Breast epithelium (tissue), 4 donors: Measurements from ENCODE around the gene VCP. TPM values are rescaled to one million over a fixed set of nuclear protein-coding genes. Genes with fewer than 3 reads are reported as not detected.

Experiments used
- DNase-seq, 2 donors: peaks; one replicate each; pipeline ENCODE4 v3.0.0-alpha.2; 2019; ENCODE audit warnings: low spot score in 2 of 2
- H3K27ac ChIP-seq, 2 donors: fragments of 200-600 bp; sonication (generic) in 1 of 2; one replicate each; pipeline ENCODE4 v1.5.1; 2016 to 2019; ENCODE audit warnings: mild to moderate bottlenecking in 1 of 2
- H3K27me3 ChIP-seq, 2 donors: fragments of 200-600 bp; sonication (generic) in 1 of 2; one replicate each; pipeline versions ENCODE4 v1.5.1 to v1.6.0; 2017 to 2019; ENCODE audit warnings: control low read depth in 1 of 2, mild to moderate bottlenecking in 1 of 2
- H3K36me3 ChIP-seq: fragments of 200-600 bp; one replicate; pipeline ENCODE4 v1.5.1; 2019
- H3K4me1 ChIP-seq, 2 donors: fragments of 200-600 bp; sonication (generic); one replicate each; pipeline ENCODE4 v1.5.1; 2016 to 2019; ENCODE audit warnings: control low read depth in 1 of 2
- H3K4me3 ChIP-seq, 3 donors: fragments of 200-600 bp; sonication (generic); 1 replicate in 2 of 3; 2 replicates in 1 of 3; pipeline ENCODE4 v1.5.1; 2016 to 2019; ENCODE audit warnings: mild to moderate bottlenecking in 3 of 3, moderate library complexity in 2 of 3
- H3K9me3 ChIP-seq, 2 donors: fragments of 200-600 bp; sonication (generic) in 1 of 2; one replicate each; pipeline ENCODE4 v1.5.1; 2016 to 2019; ENCODE audit warnings: control low read depth in 1 of 2
- CTCF ChIP-seq, 3 donors: fragments of 450-650 bp; IDR thresholded peaks; one replicate each; pipeline ENCODE4 v1.5.1; 2016 to 2017; ENCODE audit warnings: antibody characterized with exemption in 3 of 3, mild to moderate bottlenecking in 3 of 3, moderate library complexity in 3 of 3
- POLR2A ChIP-seq: fragments of 450-650 bp; IDR thresholded peaks from one replicate; pipeline ENCODE4 v1.6.1; 2016; ENCODE audit warnings: antibody characterized with exemption, mild to moderate bottlenecking, moderate library complexity
- POLR2AphosphoS5 ChIP-seq, 3 donors: sonication (generic); formaldehyde crosslinking; IDR thresholded peaks; one replicate each; pipeline ENCODE4 v1.6.1; 2017; ENCODE audit warnings: antibody characterized with exemption in 3 of 3
- intact Hi-C: fragments of 100-400 bp; cut with DNase I; formaldehyde crosslinking; loops from one replicate; pipeline ENCODE4 v1.15.1; 2023; ENCODE audit warnings: low total_unique reads
- total RNA-seq, 3 donors: library from RNA; depleted of rRNA; stranded (reverse); fragments of >200 nt; gene quantifications; one replicate each; pipeline ENCODE4 v1.1.0, GENCODE V29; 2016

Gene VCP
- total RNA-seq, 3 donors from 2014 or later, result 150 to 173 (median 168) TPM

DNA sequence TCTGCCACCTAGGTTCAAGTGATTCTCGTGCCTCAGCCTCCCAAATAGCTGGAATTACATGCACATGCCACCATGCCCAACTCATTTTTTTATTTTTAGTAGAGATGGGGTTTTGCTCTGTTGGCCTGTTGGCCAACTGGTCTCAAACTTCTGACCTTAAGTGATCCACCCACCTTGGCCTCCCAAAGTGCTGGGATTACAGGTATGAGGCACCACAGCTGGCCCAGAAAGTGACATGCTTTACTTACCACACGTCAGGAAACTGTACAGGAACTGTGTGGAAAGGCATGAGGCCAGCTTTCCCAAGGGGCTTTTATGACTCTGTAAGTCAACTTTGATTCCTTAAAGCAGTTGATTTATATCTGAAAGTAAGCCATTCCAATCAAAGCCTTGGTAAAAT lies 57.9 kb downstream of the VCP start:
- intact Hi-C loops, result no loop called here
- Histone ChIP-seq H3K27ac (no peak overlapping the region), H3K9me3 (peaks cover 3 to 7% of the 10 kb centered on the region in 2 donors), H3K36me3 (no peaks in the 10 kb centered on the region), H3K27me3 (no peaks in the 10 kb centered on the region), H3K4me1 (no peaks in the 10 kb centered on the region), H3K4me3 (no peak overlapping the region)
- no peak for DNase-seq
- no peak for TF ChIP-seq CTCF (IDR thresholded peaks at IDR 0.05)

GRCh38 chr9:35010351-35010958 lies 62.0 kb downstream of the VCP start:
- no peak for DNase-seq
- H3K4me3 ChIP-seq, result no peak overlapping the region
- TF ChIP-seq CTCF (IDR thresholded peaks at IDR 0.05) (no peak), POLR2AphosphoS5 (IDR thresholded peaks at IDR 0.05) (no peak), POLR2A (no peak)
- no peaks in the 10 kb centered on the region for H3K27me3 ChIP-seq
- intact Hi-C loops, result no loop called here
- H3K27ac ChIP-seq, result no peak overlapping the region
- H3K4me1 ChIP-seq, result no peaks in the 10 kb centered on the region
- peaks cover 3 to 7% of the 10 kb centered on the region in 2 donors for H3K9me3 ChIP-seq
- no peaks in the 10 kb centered on the region for H3K36me3 ChIP-seq

Other genes starting within 250 kb of the VCP start
- 1 to 10 TPM in 1 of 3 donors, under 1 TPM in 2; 0.15 to 1.1 (median 0.33) TPM for gene PHF24, start 114.3 kb downstream of the VCP start, total RNA-seq
- 1 to 10 TPM; 5.4 to 9.0 (median 6.9) TPM for gene DNAJB5, start 82.9 kb downstream of the VCP start, total RNA-seq
- gene FANCG, start 7.3 kb upstream of the VCP start, total RNA-seq, result 10 to 100 TPM; 10.7 to 15.2 (median 13.4) TPM
- 10 to 100 TPM; 15.4 to 24.9 (median 18.0) TPM for gene PIGO, start 24.0 kb upstream of the VCP start, total RNA-seq
- gene STOML2, start 30.5 kb upstream of the VCP start, total RNA-seq, result 100 to 1,000 TPM in 2 of 3 donors, 10 to 100 TPM in 1; 89.4 to 115 (median 101) TPM
- 10 to 100 TPM in 1 of 3 donors, 1 to 10 TPM in 2; 7.8 to 21.1 (median 8.8) TPM for gene ATOSB, start 43.2 kb upstream of the VCP start, total RNA-seq
- 10 to 100 TPM; 19.3 to 36.6 (median 27.2) TPM for gene UNC13B, start 89.4 kb upstream of the VCP start, total RNA-seq